Upper lobe of left lung (tissue), 6 donors: Measurements from ENCODE around the gene SRR. TPM values are rescaled to one million over a fixed set of nuclear protein-coding genes. Genes with fewer than 3 reads are reported as not detected.

ENCODE experiments used
- ATAC-seq, 2 donors: fragments of 200-7000 bp; cut with Tn5 transposase; one replicate each; pipeline ENCODE4 v1.9.1; 2022; ENCODE audit warnings: mild to moderate bottlenecking in 2 of 2, moderate library complexity in 2 of 2; ENCODE audit not compliant: low FRiP score in 2 of 2
- DNase-seq, 2 donors: peaks; one replicate each; pipeline ENCODE4 v3.0.0-alpha.2; 2019 to 2020
- H3K27ac ChIP-seq, 4 donors: fragments of 200-600 bp; sonication (generic); one replicate each; pipeline ENCODE4 v1.5.1; 2016 to 2019
- H3K27me3 ChIP-seq, 4 donors: fragments of 200-600 bp; sonication (generic); one replicate each; pipeline ENCODE4 v1.5.1; 2017 to 2019
- H3K36me3 ChIP-seq, 4 donors: fragments of 200-600 bp; sonication (generic); one replicate each; pipeline ENCODE4 v1.5.1; 2016 to 2019
- H3K4me1 ChIP-seq, 4 donors: fragments of 200-600 bp; sonication (generic); one replicate each; pipeline ENCODE4 v1.5.1; 2018 to 2019
- H3K4me3 ChIP-seq, 4 donors: fragments of 200-600 bp; sonication (generic); one replicate each; pipeline ENCODE4 v1.5.1; 2017 to 2019; ENCODE audit warnings: mild to moderate bottlenecking in 2 of 4, moderate library complexity in 1 of 4
- H3K9me3 ChIP-seq, 4 donors: fragments of 200-600 bp; sonication (generic); one replicate each; pipeline ENCODE4 v1.5.1; 2018 to 2019
- CTCF ChIP-seq, 6 experiments: fragments of 450-650 bp in 4 of 6; fragments of 200-600 bp in 2 of 6; sonication (generic) in 2 of 6; IDR thresholded peaks; one replicate each; pipeline ENCODE4 v1.5.1; 2016 to 2019; ENCODE audit warnings: antibody characterized with exemption in 6 of 6
- EP300 ChIP-seq, 4 donors: sonication (generic); formaldehyde crosslinking; IDR thresholded peaks; one replicate each; pipeline ENCODE4 v1.5.1; 2017; ENCODE audit warnings: antibody characterized with exemption in 4 of 4, control low read depth in 2 of 4
- POLR2A ChIP-seq, 4 donors: fragments of 450-650 bp; IDR thresholded peaks; one replicate each; pipeline ENCODE4 v1.5.1; 2016 to 2017; ENCODE audit warnings: antibody characterized with exemption in 4 of 4, mild to moderate bottlenecking in 2 of 4
- POLR2AphosphoS5 ChIP-seq, 2 donors: sonication (generic); formaldehyde crosslinking; IDR thresholded peaks; one replicate each; pipeline ENCODE4 v1.5.1; 2017; ENCODE audit warnings: antibody characterized with exemption in 2 of 2
- WGBS, 2 donors: methylation state at CpG; one replicate each; pipeline ENCODE4 v1.1.5; 2017 to 2018; 5-methylcytosine and 5-hydroxymethylcytosine counted together
- total RNA-seq, 6 donors: library from RNA; depleted of rRNA in 4 of 6; stranded (reverse); fragments of >200 nt in 4 of 6; gene quantifications; one replicate each; pipeline versions ENCODE4 v1.1.0 to v1.2.1, GENCODE V29; 2016 to 2021
- donor health status: DM: no; HTN: no; CAD: no; lungs with moderate emphysema.
- donor health status: DM: no; HTN: yes; CAD: no; lungs with severe emphysema.

SRR gene
- total RNA-seq, 6 donors from 2014 or later, result 5.9 to 13.0 (median 8.5) TPM

- Histone ChIP-seq H3K9me3 (no peaks in the 10 kb centered on the region), H3K4me1 (no peaks in the 10 kb centered on the region), H3K36me3 (peaks cover 12 to 87% (median 31%) of the 10 kb centered on the region in 4 donors), H3K27ac (no peak overlapping the region), H3K4me3 (no peak overlapping the region), H3K27me3 (no peaks in the 10 kb centered on the region)
- no peak for TF ChIP-seq POLR2A (IDR thresholded peaks at IDR 0.05)
- no peak for TF ChIP-seq EP300 (IDR thresholded peaks at IDR 0.05)
- no peak for TF ChIP-seq CTCF (IDR thresholded peaks at IDR 0.05)
- TF ChIP-seq POLR2AphosphoS5 (IDR thresholded peaks at IDR 0.05), result no peak
- WGBS, 2 donors, result 96 to 98% methylated on average over 9 of the region's 9 CpGs
- no peak for DNase-seq
- ATAC-seq, result no peak
These were observed 26.1 kb upstream of the SRR start for GRCh38 chr17:2277429-2278170.

GRCh38 chr17:2279707-2280106, 24.0 kb upstream of the SRR start:
- no peak for DNase-seq
- Histone ChIP-seq H3K36me3 (peaks cover 12 to 87% (median 41%) of the 10 kb centered on the region in 4 donors), H3K4me1 (peaks cover 0 to 4% (median 0%) of the 10 kb centered on the region in 4 donors), H3K9me3 (no peaks in the 10 kb centered on the region), H3K27me3 (no peaks in the 10 kb centered on the region), H3K27ac (no peak overlapping the region), H3K4me3 (no peak overlapping the region)
- WGBS, 2 donors, result 94 to 95% methylated on average over 9 of the region's 9 CpGs
- no peak for ATAC-seq
- TF ChIP-seq CTCF (IDR thresholded peaks at IDR 0.05) (no peak), POLR2A (IDR thresholded peaks at IDR 0.05) (no peak), POLR2AphosphoS5 (IDR thresholded peaks at IDR 0.05) (no peak), EP300 (IDR thresholded peaks at IDR 0.05) (no peak)

DNA sequence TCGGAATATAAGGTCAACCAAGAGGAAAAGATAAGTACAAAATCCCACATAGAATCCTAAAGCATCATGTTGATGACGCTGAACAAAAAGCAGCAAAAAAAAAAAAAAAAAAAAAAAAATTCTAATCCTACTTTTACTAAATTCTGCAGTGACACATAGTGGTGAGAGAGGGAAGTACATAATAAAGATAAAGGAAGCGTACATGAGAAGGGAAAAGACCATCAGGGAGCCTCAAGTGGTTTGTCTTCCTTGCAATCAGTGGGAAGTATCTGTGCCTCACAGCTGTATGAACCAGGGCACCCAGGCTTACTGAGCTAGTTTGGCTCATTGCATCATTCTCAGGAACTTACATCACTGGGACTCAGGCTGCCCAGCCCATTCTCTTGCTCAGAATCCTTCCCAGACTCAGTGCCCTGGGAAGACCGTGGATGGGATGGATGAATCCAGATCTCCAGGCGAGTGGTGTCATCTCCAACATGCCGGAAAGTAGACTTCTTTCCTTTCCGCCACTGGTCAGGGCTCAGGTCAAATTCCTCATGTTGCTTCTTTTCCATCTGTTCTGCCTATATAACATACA, 21.4 kb upstream of the SRR start:
- H3K27me3 ChIP-seq, result no peaks in the 10 kb centered on the region
- ATAC-seq, result peak; percentile 46 to 90
- H3K4me3 ChIP-seq, result no peak overlapping the region
- H3K9me3 ChIP-seq, result no peaks in the 10 kb centered on the region
- H3K36me3 ChIP-seq, result peaks cover 12 to 88% (median 48%) of the 10 kb centered on the region in 4 donors
- WGBS, 2 donors, result 55 to 59% methylated on average over 7 of the region's 7 CpGs
- TF ChIP-seq EP300 (IDR thresholded peaks at IDR 0.05), result no peak
- TF ChIP-seq CTCF (IDR thresholded peaks at IDR 0.05), result peak; percentile 39 to 59 (median 52)
- no peak for TF ChIP-seq POLR2A (IDR thresholded peaks at IDR 0.05)
- H3K4me1 ChIP-seq, result peaks cover 0 to 4% (median 0%) of the 10 kb centered on the region in 4 donors
- H3K27ac ChIP-seq, result no peak overlapping the region
- DNase-seq, result no peak

- WGBS, 2 donors, result 92 to 95% methylated on average over 7 of the region's 7 CpGs
- DNase-seq (no peak), ATAC-seq (no peak)
- TF ChIP-seq POLR2A (IDR thresholded peaks at IDR 0.05), result no peak
- TF ChIP-seq EP300 (IDR thresholded peaks at IDR 0.05), result no peak
- TF ChIP-seq CTCF (IDR thresholded peaks at IDR 0.05), result no peak
- no peak for TF ChIP-seq POLR2AphosphoS5 (IDR thresholded peaks at IDR 0.05)
- Histone ChIP-seq H3K4me3 (no peak overlapping the region), H3K36me3 (peaks cover 12 to 89% (median 49%) of the 10 kb centered on the region in 4 donors), H3K4me1 (peaks cover 0 to 4% (median 0%) of the 10 kb centered on the region in 4 donors), H3K27ac (no peak overlapping the region), H3K9me3 (no peaks in the 10 kb centered on the region), H3K27me3 (no peaks in the 10 kb centered on the region)
These were observed 20.4 kb upstream of the SRR start for GRCh38 chr17:2283302-2283701.
